Astrocyte (in vitro differentiated cells and primary cell): ENCODE data around the gene DCBLD2. TPM values are rescaled to one million over a fixed set of nuclear protein-coding genes. Genes with fewer than 3 reads are reported as not detected.

ENCODE experiments used
- DNase-seq: peaks from one replicate; pipeline ENCODE4 v3.0.0-alpha.2; 2010; ENCODE audit warnings: low read depth
- FAIRE-seq: peaks from 2 replicates; lab custom pipeline; 2011; peaks lifted over from hg19 to GRCh38; lab: Jason Lieb, UNC
- H2AFZ ChIP-seq: 2 replicates; pipeline ENCODE4 v1.6.0; 2012; ENCODE audit warnings: low read depth, low read length, inconsistent platforms
- H3K27ac ChIP-seq: 2 replicates; pipeline ENCODE4 v1.5.1; 2011; ENCODE audit warnings: low read depth, low read length, inconsistent platforms
- H3K27me3 ChIP-seq: 2 replicates; pipeline ENCODE4 v1.6.0; 2011; ENCODE audit warnings: low read length, inconsistent platforms; ENCODE audit not compliant: insufficient read depth
- H3K36me3 ChIP-seq: 2 replicates; pipeline ENCODE4 v1.5.1; 2011; ENCODE audit warnings: low read length, inconsistent platforms; ENCODE audit not compliant: insufficient read depth
- H3K4me1 ChIP-seq: 2 replicates; pipeline ENCODE4 v1.5.1; 2011; ENCODE audit warnings: low read length, inconsistent platforms; ENCODE audit not compliant: insufficient read depth
- H3K4me2 ChIP-seq: 2 replicates; pipeline ENCODE4 v1.6.0; 2012; ENCODE audit warnings: low read length, inconsistent platforms
- H3K4me3 ChIP-seq: 2 replicates; pipeline ENCODE4 v1.5.1; 2011; ENCODE audit warnings: low read depth, mild to moderate bottlenecking, low read length, inconsistent platforms; ENCODE audit not compliant: insufficient read depth
- H3K79me2 ChIP-seq: 2 replicates; pipeline ENCODE4 v1.6.0; 2012; ENCODE audit warnings: mild to moderate bottlenecking, low read length, inconsistent platforms; ENCODE audit not compliant: insufficient read depth
- H3K9ac ChIP-seq: 2 replicates; pipeline ENCODE4 v1.6.0; 2012; ENCODE audit warnings: mild to moderate bottlenecking, low read length, inconsistent platforms
- H3K9me3 ChIP-seq: 2 replicates; pipeline ENCODE4 v1.5.1; 2012; ENCODE audit warnings: low read depth, mild to moderate bottlenecking, low read length, inconsistent platforms; ENCODE audit not compliant: insufficient read depth
- H4K20me1 ChIP-seq: 2 replicates; pipeline ENCODE4 v1.6.0; 2012; ENCODE audit warnings: low read length, inconsistent platforms; ENCODE audit not compliant: insufficient read depth
- H3K27ac Mint-ChIP-seq: one replicate; pipeline ENCODE4 v1.8.0; 2021; ENCODE audit warnings: mild to moderate bottlenecking, mixed read lengths; ENCODE audit not compliant: unreplicated experiment
- H3K27me3 Mint-ChIP-seq: one replicate; pipeline ENCODE4 v1.8.0; 2021; ENCODE audit warnings: low read depth, mixed read lengths; ENCODE audit not compliant: unreplicated experiment
- H3K36me3 Mint-ChIP-seq: one replicate; pipeline ENCODE4 v1.8.0; 2021; ENCODE audit warnings: low read depth, mixed read lengths; ENCODE audit not compliant: unreplicated experiment
- H3K4me1 Mint-ChIP-seq: one replicate; pipeline ENCODE4 v1.8.0; 2021; ENCODE audit warnings: low read depth, mixed read lengths; ENCODE audit not compliant: unreplicated experiment
- H3K4me3 Mint-ChIP-seq: one replicate; pipeline ENCODE4 v1.8.0; 2021; ENCODE audit warnings: mild to moderate bottlenecking, moderate library complexity, mixed read lengths; ENCODE audit not compliant: unreplicated experiment
- H3K9me3 Mint-ChIP-seq: one replicate; pipeline ENCODE4 v1.8.0; 2021; ENCODE audit warnings: mild to moderate bottlenecking, mixed read lengths; ENCODE audit not compliant: unreplicated experiment
- CTCF ChIP-seq: IDR thresholded peaks from 2 replicates; pipeline ENCODE4 v1.5.1; 2011; ENCODE audit warnings: low read depth, mild to moderate bottlenecking, inconsistent platforms, low read length, moderate library complexity; ENCODE audit not compliant: insufficient read depth
- EZH2 ChIP-seq: IDR thresholded peaks from 2 replicates; pipeline ENCODE4 v1.6.1; 2012; ENCODE audit warnings: mild to moderate bottlenecking, low read length, inconsistent platforms; ENCODE audit not compliant: insufficient read depth
- total RNA-seq: library from RNA; stranded (reverse); gene quantifications from 2 replicates; pipeline ENCODE4 v1.2.1, GENCODE V29; 2021

Gene DCBLD2
- total RNA-seq, 1 donor from 2014 or later = 243 TPM

GRCh38 chr3:98807561-98807960 lies 93.9 kb downstream of the DCBLD2 start:
- Histone ChIP-seq H3K27ac (peak overlapping the region; percentile 69), H3K4me2 (peak overlapping the region; percentile 29), H3K4me3 (no peak overlapping the region), H3K79me2 (peaks cover 14% of the 10 kb centered on the region), H3K9ac (peak overlapping the region; percentile 56), H4K20me1 (peaks cover 58% of the 10 kb centered on the region), H3K27me3 (no peaks in the 10 kb centered on the region), H3K36me3 (peaks cover 75% of the 10 kb centered on the region), H3K4me1 (peaks cover 25% of the 10 kb centered on the region), H2AFZ (no peak overlapping the region), H3K9me3 (no peaks in the 10 kb centered on the region)
- Mint-ChIP-seq H3K4me3 (no peak overlapping the region), H3K27ac (no peak overlapping the region), H3K27me3 (no peaks in the 10 kb centered on the region), H3K4me1 (peaks cover 25% of the 10 kb centered on the region), H3K9me3 (no peaks in the 10 kb centered on the region), H3K36me3 (peaks cover 25% of the 10 kb centered on the region)
- FAIRE-seq = no peak
- no peak for DNase-seq
- TF ChIP-seq CTCF = no peak
- TF ChIP-seq EZH2 = no peak

GRCh38 chr3:98807011-98807410 lies 94.5 kb downstream of the DCBLD2 start:
- Mint-ChIP-seq H3K4me3 (no peak overlapping the region), H3K36me3 (peaks cover 25% of the 10 kb centered on the region), H3K9me3 (no peaks in the 10 kb centered on the region), H3K27me3 (no peaks in the 10 kb centered on the region), H3K4me1 (peaks cover 25% of the 10 kb centered on the region), H3K27ac (peak overlapping the region; percentile 67)
- Histone ChIP-seq H3K9me3 (no peaks in the 10 kb centered on the region), H3K9ac (peak overlapping the region; percentile 56), H2AFZ (no peak overlapping the region), H3K79me2 (peaks cover 14% of the 10 kb centered on the region), H3K36me3 (peaks cover 70% of the 10 kb centered on the region), H4K20me1 (peaks cover 54% of the 10 kb centered on the region), H3K27me3 (no peaks in the 10 kb centered on the region), H3K4me3 (no peak overlapping the region), H3K4me1 (peaks cover 25% of the 10 kb centered on the region), H3K4me2 (peak overlapping the region; percentile 29), H3K27ac (peak overlapping the region; percentile 69)
- FAIRE-seq (no peak), DNase-seq (peak; percentile 75)
- no peak for TF ChIP-seq CTCF
- no peak for TF ChIP-seq EZH2

GRCh38 chr3:98806521-98806920 lies 95.0 kb downstream of the DCBLD2 start:
- H3K4me3 ChIP-seq = no peak overlapping the region
- Mint-ChIP-seq H3K36me3 (peaks cover 25% of the 10 kb centered on the region), H3K4me1 (peaks cover 25% of the 10 kb centered on the region), H3K9me3 (no peaks in the 10 kb centered on the region), H3K4me3 (no peak overlapping the region), H3K27ac (peak overlapping the region; percentile 67), H3K27me3 (no peaks in the 10 kb centered on the region)
- TF ChIP-seq EZH2 (no peak), CTCF (no peak)
- H3K27ac ChIP-seq = peak overlapping the region; percentile 69
- H3K79me2 ChIP-seq = peaks cover 14% of the 10 kb centered on the region
- H3K27me3 ChIP-seq = no peaks in the 10 kb centered on the region
- H4K20me1 ChIP-seq = peaks cover 56% of the 10 kb centered on the region
- H2AFZ ChIP-seq = no peak overlapping the region
- H3K36me3 ChIP-seq = peaks cover 70% of the 10 kb centered on the region
- DNase-seq (peak; percentile 61), FAIRE-seq (no peak)
- peak overlapping the region; percentile 56 for H3K9ac ChIP-seq
- peak overlapping the region; percentile 29 for H3K4me2 ChIP-seq
- H3K9me3 ChIP-seq = no peaks in the 10 kb centered on the region
- peaks cover 25% of the 10 kb centered on the region for H3K4me1 ChIP-seq
